Inflammatory macrophage treated with lipopolysaccharide for 1 hour (primary cell): ENCODE data around the gene CSTF2T.
"Not testable (repeated sequence)": the region's sequence is repeated elsewhere in the genome, so short reads cannot be mapped to it uniquely, and the experiment has no call there.

ENCODE experiments used
- DNase-seq, 2 donors: peaks; one replicate each; pipeline ENCODE4 v3.0.0-alpha.2; 2020 to 2022

Gene CSTF2T

GRCh38 chr10:51694086-51694768 is 5.2 kb downstream of the CSTF2T start:
- DNase-seq = no peak

- no peak for DNase-seq
These were observed 8.3 kb downstream of the CSTF2T start for GRCh38 chr10:51691135-51691534.

- no peak for DNase-seq
These were observed 9.9 kb downstream of the CSTF2T start for GRCh38 chr10:51689536-51689935.

- DNase-seq = not testable (repeated sequence)
These were observed 10.6 kb downstream of the CSTF2T start for GRCh38 chr10:51688826-51689225.

GRCh38 chr10:51687296-51687695 is 12.1 kb downstream of the CSTF2T start:
- DNase-seq = no peak

GRCh38 chr10:51685768-51686167 is 13.6 kb downstream of the CSTF2T start:
- DNase-seq = no peak

GRCh38 chr10:51683031-51683691 is 16.2 kb downstream of the CSTF2T start:
- DNase-seq = no peak

GRCh38 chr10:51679841-51680240 is 19.6 kb downstream of the CSTF2T start:
- no peak for DNase-seq

- no peak for DNase-seq
These were observed 24.3 kb downstream of the CSTF2T start for GRCh38 chr10:51675088-51675487.

GRCh38 chr10:51672039-51672535 is 27.3 kb downstream of the CSTF2T start:
- DNase-seq = no peak

GRCh38 chr10:51669041-51669440 is 30.4 kb downstream of the CSTF2T start:
- DNase-seq = no peak

- DNase-seq = no peak
These were observed 31.1 kb downstream of the CSTF2T start for GRCh38 chr10:51668336-51668689.

GRCh38 chr10:51667678-51668335 is 31.6 kb downstream of the CSTF2T start:
- DNase-seq = no peak

- no peak for DNase-seq
These were observed 32.9 kb downstream of the CSTF2T start for GRCh38 chr10:51666456-51666855.

GRCh38 chr10:51663086-51663485 is 36.3 kb downstream of the CSTF2T start:
- DNase-seq = no peak

- no peak for DNase-seq
These were observed 40.1 kb downstream of the CSTF2T start for GRCh38 chr10:51659344-51659743.

- no peak for DNase-seq
These were observed 41.4 kb downstream of the CSTF2T start for GRCh38 chr10:51658000-51658399.

GRCh38 chr10:51656503-51656902 is 42.9 kb downstream of the CSTF2T start:
- no peak for DNase-seq

GRCh38 chr10:51654918-51655317 is 44.5 kb downstream of the CSTF2T start:
- DNase-seq = no peak

- no peak for DNase-seq
These were observed 46.4 kb downstream of the CSTF2T start for GRCh38 chr10:51653025-51653424.

GRCh38 chr10:51651063-51651462 is 48.3 kb downstream of the CSTF2T start:
- DNase-seq = no peak

GRCh38 chr10:51649064-51649463 is 50.3 kb downstream of the CSTF2T start:
- no peak for DNase-seq
